DND-41 (cell line): Measurements from ENCODE around the gene NT5C1B.
"Not testable (repeated sequence)": the region's sequence is repeated elsewhere in the genome, so short reads cannot be mapped to it uniquely, and the experiment has no call there.

ENCODE experiments used
- ATAC-seq: fragments of 200-7000 bp; cut with Tn5 transposase; 3 replicates; pipeline ENCODE4 v1.9.1; 2021; ENCODE audit warnings: low read depth; ENCODE audit not compliant: insufficient read depth
- DNase-seq: peaks from one replicate; pipeline ENCODE4 v3.0.0-alpha.2; 2020
- H2AFZ ChIP-seq: 2 replicates; pipeline ENCODE4 v1.6.0; 2012; ENCODE audit warnings: low read depth, low read length
- H3K27ac ChIP-seq: 2 replicates; pipeline ENCODE4 v1.5.1; 2012; ENCODE audit warnings: low read length, inconsistent platforms
- H3K27me3 ChIP-seq: fragments of 200-600 bp; sonication (generic); 2 replicates; pipeline ENCODE4 v1.6.0; 2012; ENCODE audit warnings: low read length, mild to moderate bottlenecking, inconsistent platforms; ENCODE audit not compliant: insufficient read depth, poor library complexity
- H3K36me3 ChIP-seq: 2 replicates; pipeline ENCODE4 v1.5.1; 2012; ENCODE audit warnings: low read length, inconsistent platforms; ENCODE audit not compliant: insufficient read depth
- H3K4me1 ChIP-seq: 2 replicates; pipeline ENCODE4 v1.5.1; 2012; ENCODE audit warnings: mild to moderate bottlenecking, low read length; ENCODE audit not compliant: insufficient read depth
- H3K4me2 ChIP-seq: 2 replicates; pipeline ENCODE4 v1.6.0; 2012; ENCODE audit warnings: mild to moderate bottlenecking, moderate library complexity, low read length, inconsistent platforms; ENCODE audit not compliant: insufficient read depth
- H3K4me3 ChIP-seq, 2 experiments: fragments of 200-600 bp in 1 of 2; shearing (Covaris generic) in 1 of 2; 2 replicates each; pipeline ENCODE4 v1.5.1; 2012 to 2016; ENCODE audit warnings: inconsistent platforms in 2 of 2, low read length in 2 of 2, mild to moderate bottlenecking in 2 of 2, low read depth in 1 of 2, moderate library complexity in 1 of 2
- H3K79me2 ChIP-seq: 2 replicates; pipeline ENCODE4 v1.6.0; 2012; ENCODE audit warnings: low read length, inconsistent platforms; ENCODE audit not compliant: insufficient read depth
- H3K9ac ChIP-seq: 2 replicates; pipeline ENCODE4 v1.6.0; 2012; ENCODE audit warnings: low read depth, mild to moderate bottlenecking, inconsistent platforms, low read length, moderate library complexity
- H3K9me3 ChIP-seq: 2 replicates; pipeline ENCODE4 v1.5.1; 2012; ENCODE audit warnings: low read length, moderate library complexity, mild to moderate bottlenecking, inconsistent platforms; ENCODE audit not compliant: insufficient read depth, severe bottlenecking
- H4K20me1 ChIP-seq: 2 replicates; pipeline ENCODE4 v1.6.0; 2012; ENCODE audit warnings: low read length; ENCODE audit not compliant: insufficient read depth
- CTCF ChIP-seq: IDR thresholded peaks from 2 replicates; pipeline ENCODE4 v1.5.1; 2012; ENCODE audit warnings: borderline replicate concordance, low read length, moderate library complexity, mild to moderate bottlenecking; ENCODE audit not compliant: poor library complexity, severe bottlenecking; ENCODE audit errors: extremely low read depth
- EZH2 ChIP-seq: IDR thresholded peaks from 3 replicates; pipeline ENCODE4 v1.6.1; 2012; ENCODE audit warnings: borderline replicate concordance, low read depth, mild to moderate bottlenecking, moderate library complexity, low read length, inconsistent platforms; ENCODE audit not compliant: severe bottlenecking

Gene NT5C1B

GRCh38 chr2:18589354-18589753 is at the start of gene NT5C1B:
Gene NT5C1B (minus strand): TSS chr2:18589569. CDS start chr2:18589468, 101 bp downstream.
- no peak within 1 kb of the TSS for H3K4me2 ChIP-seq
- no peaks in the 10 kb centered on the region for H3K4me1 ChIP-seq
- H3K36me3 ChIP-seq, result no peaks in the 10 kb centered on the region
- H3K27ac ChIP-seq, result no peak within 1 kb of the TSS
- no peaks in the 10 kb centered on the region for H4K20me1 ChIP-seq
- H2AFZ ChIP-seq, result no peak within 1 kb of the TSS
- H3K9ac ChIP-seq, result no peak within 1 kb of the TSS
- H3K27me3 ChIP-seq, result no peaks in the 10 kb centered on the region
- no peak within 1 kb of the TSS for H3K4me3 ChIP-seq
- H3K79me2 ChIP-seq, result no peaks in the 10 kb centered on the region
- no peaks in the 10 kb centered on the region for H3K9me3 ChIP-seq
- DNase-seq, result no peak
- no peak for ATAC-seq
- no peak for TF ChIP-seq EZH2

- DNase-seq (no peak), ATAC-seq (no peak)
- Histone ChIP-seq H3K9me3 (peaks cover 9% of the 10 kb centered on the region), H3K4me1 (no peaks in the 10 kb centered on the region), H3K36me3 (no peaks in the 10 kb centered on the region), H3K9ac (no peak overlapping the region), H3K4me3 (no peak overlapping the region), H2AFZ (no peak overlapping the region), H3K4me2 (no peak overlapping the region), H3K27me3 (no peaks in the 10 kb centered on the region), H4K20me1 (no peaks in the 10 kb centered on the region), H3K27ac (no peak overlapping the region), H3K79me2 (no peaks in the 10 kb centered on the region)
- no peak for TF ChIP-seq EZH2
- TF ChIP-seq CTCF, result no peak
Measured at GRCh38 chr2:18637196-18637595, 47.8 kb upstream of the NT5C1B start.

- H4K20me1 ChIP-seq, H3K4me2 ChIP-seq, H3K36me3 ChIP-seq, DNase-seq, H2AFZ ChIP-seq, H3K4me1 ChIP-seq, H3K4me3 ChIP-seq, ATAC-seq, H3K9me3 ChIP-seq, H3K27me3 ChIP-seq, H3K9ac ChIP-seq, H3K79me2 ChIP-seq, H3K27ac ChIP-seq: not testable (repeated sequence)
Measured at GRCh38 chr2:18632699-18633098, 43.3 kb upstream of the NT5C1B start.

GRCh38 chr2:18630941-18631340 is 41.6 kb upstream of the NT5C1B start:
- TF ChIP-seq CTCF, result no peak
- no peak for TF ChIP-seq EZH2
- Histone ChIP-seq H3K79me2 (no peaks in the 10 kb centered on the region), H3K36me3 (no peaks in the 10 kb centered on the region), H3K27me3 (no peaks in the 10 kb centered on the region), H3K4me1 (no peaks in the 10 kb centered on the region), H4K20me1 (no peaks in the 10 kb centered on the region), H3K4me3 (no peak overlapping the region), H3K9me3 (peaks cover under 1% of the 10 kb centered on the region), H3K27ac (no peak overlapping the region), H3K9ac (no peak overlapping the region), H3K4me2 (no peak overlapping the region), H2AFZ (no peak overlapping the region)
- no peak for ATAC-seq
- no peak for DNase-seq

GRCh38 chr2:18630541-18630940 is 41.2 kb upstream of the NT5C1B start:
- no peak overlapping the region for H3K4me3 ChIP-seq
- no peaks in the 10 kb centered on the region for H4K20me1 ChIP-seq
- no peak overlapping the region for H3K27ac ChIP-seq
- H2AFZ ChIP-seq, result no peak overlapping the region
- no peaks in the 10 kb centered on the region for H3K36me3 ChIP-seq
- H3K27me3 ChIP-seq, result no peaks in the 10 kb centered on the region
- no peak for DNase-seq
- ATAC-seq, result no peak
- H3K4me1 ChIP-seq, result no peaks in the 10 kb centered on the region
- TF ChIP-seq CTCF, result no peak
- TF ChIP-seq EZH2, result no peak
- no peaks in the 10 kb centered on the region for H3K9me3 ChIP-seq
- H3K79me2 ChIP-seq, result no peaks in the 10 kb centered on the region
- H3K9ac ChIP-seq, result no peak overlapping the region
- no peak overlapping the region for H3K4me2 ChIP-seq
